Endothelial cell of umbilical vein (primary cell): Measurements from ENCODE around the gene CHAF1A. TPM values are rescaled to one million over a fixed set of nuclear protein-coding genes. Genes with fewer than 3 reads are reported as not detected.

Source experiments
- BruUV-seq: library from RNA; stranded (reverse); fragments of 400-500 nt; replicated peaks from 2 replicates; lab custom pipeline; 2021; lab: Mats Ljungman, UMichigan
- CTCF ChIA-PET: fragments of 300-600, 350-600 bp; sonication (Branson Sonifier 250); formaldehyde crosslinking; loops from one replicate; lab custom pipeline; 2021; ENCODE audit warnings: antibody characterized with exemption, inconsistent platforms; lab: Charles Lee
- POLR2A ChIA-PET: fragments of 300-600, 350-600 bp; sonication (Branson Sonifier 250); formaldehyde crosslinking; loops from one replicate; lab custom pipeline; 2021; ENCODE audit warnings: antibody characterized with exemption, inconsistent platforms; lab: Charles Lee
- DNase-seq: peaks from one replicate; pipeline ENCODE4 v3.0.0-alpha.2; 2011; ENCODE audit warnings: low read depth, low spot score
- FAIRE-seq: peaks from 2 replicates; lab custom pipeline; 2011; peaks lifted over from hg19 to GRCh38; lab: Jason Lieb, UNC
- H2AFZ ChIP-seq: 2 replicates; pipeline ENCODE4 v1.6.0; 2012; ENCODE audit warnings: low read depth, low read length, control low read depth, inconsistent platforms
- H3K27ac ChIP-seq: 2 replicates; pipeline ENCODE4 v1.5.1; 2011; ENCODE audit warnings: low read depth, mild to moderate bottlenecking, control low read depth, low read length, moderate library complexity; ENCODE audit not compliant: insufficient read depth
- H3K27me3 ChIP-seq, 2 experiments: 2 replicates each; pipeline versions ENCODE4 v1.6.0 to v1.6.1; 2011; ENCODE audit warnings: low read length in 2 of 2, mixed read lengths in 1 of 2; ENCODE audit not compliant: control insufficient read depth in 2 of 2, insufficient read depth in 2 of 2
- H3K36me3 ChIP-seq, 2 experiments: 2 replicates in 1 of 2; 3 replicates in 1 of 2; pipeline ENCODE4 v1.5.1; 2011; ENCODE audit warnings: low read length in 2 of 2, mild to moderate bottlenecking in 1 of 2, moderate library complexity in 1 of 2; ENCODE audit not compliant: control insufficient read depth in 2 of 2, insufficient read depth in 2 of 2; ENCODE audit errors: extremely low read depth in 1 of 2
- H3K4me1 ChIP-seq: 3 replicates; pipeline ENCODE4 v1.5.1; 2011; ENCODE audit warnings: mild to moderate bottlenecking, low read length; ENCODE audit not compliant: control insufficient read depth, insufficient read depth; ENCODE audit errors: extremely low read depth
- H3K4me2 ChIP-seq: 2 replicates; pipeline ENCODE4 v1.6.1; 2011; ENCODE audit warnings: low read length, control low read depth, mixed read lengths; ENCODE audit not compliant: insufficient read depth
- H3K4me3 ChIP-seq, 3 experiments: fragments of 200-600 bp in 1 of 3; sonication (generic), shearing (Covaris generic) in 1 of 3; replicated peaks in 1 of 3; 2 replicates each; pipeline ENCODE4 v1.5.1; 2011 to 2016; ENCODE audit warnings: control low read depth in 3 of 3, low read length in 3 of 3, mild to moderate bottlenecking in 2 of 3, inconsistent platforms in 1 of 3, low read depth in 1 of 3, moderate library complexity in 1 of 3; ENCODE audit not compliant: insufficient read depth in 1 of 3
- H3K79me2 ChIP-seq: 2 replicates; pipeline ENCODE4 v1.6.0; 2012; ENCODE audit warnings: low read length, inconsistent platforms; ENCODE audit not compliant: control insufficient read depth, insufficient read depth
- H3K9ac ChIP-seq: replicated peaks from 2 replicates; pipeline ENCODE3; 2011; ENCODE audit warnings: low read length, control low read depth; ENCODE audit not compliant: insufficient read depth; ENCODE audit errors: extremely low read depth
- H3K9me1 ChIP-seq: replicated peaks from 3 replicates; pipeline ENCODE4 v1.6.0; 2011; ENCODE audit warnings: mild to moderate bottlenecking, low read length; ENCODE audit not compliant: control insufficient read depth, insufficient read depth; ENCODE audit errors: extremely low read depth
- H3K9me3 ChIP-seq: replicated peaks from 2 replicates; pipeline ENCODE4 v1.5.1; 2012; ENCODE audit warnings: low read length, inconsistent platforms; ENCODE audit not compliant: control insufficient read depth, insufficient read depth
- H4K20me1 ChIP-seq: replicated peaks from 2 replicates; pipeline ENCODE3; 2011; ENCODE audit warnings: mild to moderate bottlenecking, low read length; ENCODE audit not compliant: control insufficient read depth, insufficient read depth; ENCODE audit errors: extremely low read depth
- EZH2 ChIP-seq: IDR thresholded peaks from 2 replicates; pipeline ENCODE4 v1.6.1; 2012; ENCODE audit warnings: borderline replicate concordance, low read depth, mild to moderate bottlenecking, moderate library complexity, low read length, inconsistent platforms; ENCODE audit not compliant: severe bottlenecking
- FOS ChIP-seq: IDR thresholded peaks from 2 replicates; pipeline ENCODE4 v1.6.1; 2011; ENCODE audit warnings: mild to moderate bottlenecking, low read length, moderate library complexity, borderline replicate concordance; ENCODE audit not compliant: insufficient read depth
- GATA2 ChIP-seq: IDR thresholded peaks from 2 replicates; pipeline ENCODE4 v1.7.0; 2011; ENCODE audit warnings: low read depth, mild to moderate bottlenecking, moderate library complexity, mixed read lengths, low read length; ENCODE audit not compliant: insufficient read length, insufficient read depth
- JUN ChIP-seq: IDR thresholded peaks from 2 replicates; pipeline ENCODE4 v1.6.1; 2011; ENCODE audit warnings: borderline replicate concordance, low read depth; ENCODE audit not compliant: insufficient read length, insufficient read depth
- MYC ChIP-seq: IDR thresholded peaks from one replicate; pipeline ENCODE4 v1.6.1; 2011; ENCODE audit warnings: mild to moderate bottlenecking, low read depth, low read length
- POLR2A ChIP-seq: IDR thresholded peaks from 2 replicates; pipeline ENCODE4 v1.6.1; 2012; ENCODE audit warnings: low read depth, mild to moderate bottlenecking, control low read depth, low read length
- POLR2AphosphoS5 ChIP-seq: IDR thresholded peaks from 2 replicates; pipeline ENCODE4 v1.6.1; 2012; ENCODE audit warnings: low read depth, mild to moderate bottlenecking, control low read depth, low read length, moderate library complexity; ENCODE audit not compliant: insufficient read depth
- dilution Hi-C: fragments of 300-500 bp; cut with MboI; formaldehyde crosslinking; loops from one replicate; pipeline ENCODE4 v1.15.0; 2019; ENCODE audit warnings: low sequenced_read_pairs; ENCODE audit not compliant: extremely low pct_ligation_motif_present
- intact Hi-C: fragments of 100-400 bp; cut with micrococcal nuclease; formaldehyde crosslinking; loops from one replicate; pipeline ENCODE4 v1.10.0; 2022
- polyA plus RNA-seq, 4 experiments: library from polyadenylated mRNA; depleted of rRNA in 3 of 4; stranded (reverse) in 3 of 4; unstranded in 1 of 4; fragments of >200 nt; gene quantifications; 2 replicates each; pipeline versions ENCODE4 v1.2.1 to v1.2.3, GENCODE V29; 2011 to 2012; ENCODE audit warnings: missing spikeins in 1 of 4
- total RNA-seq: library from RNA; stranded (reverse); gene quantifications from 2 replicates; pipeline ENCODE4 v1.2.3, GENCODE V29; 2021
- TF ChIP-seq, protein P1 (sequence below): IDR thresholded peaks from 2 replicates; pipeline ENCODE4 v1.6.1; 2011; ENCODE audit not compliant: insufficient read depth, insufficient read length
- TF ChIP-seq, protein P2 (sequence below), 2 donors: IDR thresholded peaks; 1 replicate in 1 of 2; 2 replicates in 1 of 2; pipeline ENCODE4 v1.5.1; 2011; ENCODE audit warnings: low read length in 2 of 2, mild to moderate bottlenecking in 2 of 2, moderate library complexity in 2 of 2, control low read depth in 1 of 2, inconsistent platforms in 1 of 2, low read depth in 1 of 2; ENCODE audit not compliant: insufficient read depth in 1 of 2; ENCODE audit errors: extremely low read depth in 1 of 2

The CHAF1A gene
- total and polyA plus RNA-seq, 2 donors (not counting 3 experiments of a cell fraction or from before 2014, with no cell fraction given): 19.5 to 44.5 TPM

DNA sequence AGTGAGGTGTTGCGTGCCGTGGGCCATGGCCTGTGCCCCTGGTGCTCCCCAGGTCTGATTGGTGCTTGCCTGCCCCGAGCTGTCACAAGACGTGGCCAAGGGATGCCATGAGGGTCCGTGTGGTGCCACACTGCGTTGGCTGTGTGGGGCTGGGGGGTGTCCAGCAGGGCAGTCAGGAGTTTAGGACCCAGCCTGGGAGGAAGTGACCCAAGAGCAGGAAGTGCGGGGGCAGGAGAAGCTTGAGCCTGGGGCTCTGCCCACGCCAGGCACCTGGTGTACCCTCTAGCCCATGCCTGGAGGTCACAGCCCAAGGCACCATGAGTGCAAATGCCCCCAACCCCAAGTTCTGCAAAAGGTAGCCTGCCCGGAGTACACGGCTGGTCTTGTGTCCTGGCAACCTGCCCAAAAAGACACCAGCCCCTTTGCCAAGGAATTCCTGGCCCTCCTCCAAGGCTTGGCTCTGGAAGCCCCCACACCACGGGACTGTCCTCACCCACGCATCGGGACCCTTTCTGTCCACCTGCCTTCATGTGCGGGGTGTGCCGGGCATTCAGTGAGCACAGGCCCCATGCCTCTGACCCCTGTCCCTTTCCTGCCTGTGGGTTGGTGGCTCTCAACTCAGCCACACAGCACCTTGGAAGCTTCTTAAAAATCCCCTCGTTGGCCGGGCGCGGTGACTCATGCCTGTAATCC is 34.2 kb upstream of the CHAF1A start:
- Histone ChIP-seq H3K79me2 (peaks cover 57% of the 10 kb centered on the region), H3K4me2 (no peak overlapping the region), H3K27me3 (no peaks in the 10 kb centered on the region), H3K4me1 (peaks cover 20% of the 10 kb centered on the region), H3K4me3 (no peak overlapping the region), H3K9ac (no peak overlapping the region), H4K20me1 (no peaks in the 10 kb centered on the region), H2AFZ (no peak overlapping the region), H3K9me3 (no peaks in the 10 kb centered on the region), H3K36me3 (peaks cover 4 to 40% of the 10 kb centered on the region in 2 experiments), H3K9me1 (no peaks in the 10 kb centered on the region), H3K27ac (peak overlapping the region; percentile 1)
- DNase-seq: peak; percentile 34
- TF ChIP-seq JUN (no peak), POLR2A (no peak), FOS (no peak), EZH2 (no peak), POLR2AphosphoS5 (no peak), MYC (no peak), GATA2 (no peak)
- TF ChIP-seq, protein P1, sequence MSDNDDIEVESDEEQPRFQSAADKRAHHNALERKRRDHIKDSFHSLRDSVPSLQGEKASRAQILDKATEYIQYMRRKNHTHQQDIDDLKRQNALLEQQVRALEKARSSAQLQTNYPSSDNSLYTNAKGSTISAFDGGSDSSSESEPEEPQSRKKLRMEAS: no peak
- TF ChIP-seq, protein P2, sequence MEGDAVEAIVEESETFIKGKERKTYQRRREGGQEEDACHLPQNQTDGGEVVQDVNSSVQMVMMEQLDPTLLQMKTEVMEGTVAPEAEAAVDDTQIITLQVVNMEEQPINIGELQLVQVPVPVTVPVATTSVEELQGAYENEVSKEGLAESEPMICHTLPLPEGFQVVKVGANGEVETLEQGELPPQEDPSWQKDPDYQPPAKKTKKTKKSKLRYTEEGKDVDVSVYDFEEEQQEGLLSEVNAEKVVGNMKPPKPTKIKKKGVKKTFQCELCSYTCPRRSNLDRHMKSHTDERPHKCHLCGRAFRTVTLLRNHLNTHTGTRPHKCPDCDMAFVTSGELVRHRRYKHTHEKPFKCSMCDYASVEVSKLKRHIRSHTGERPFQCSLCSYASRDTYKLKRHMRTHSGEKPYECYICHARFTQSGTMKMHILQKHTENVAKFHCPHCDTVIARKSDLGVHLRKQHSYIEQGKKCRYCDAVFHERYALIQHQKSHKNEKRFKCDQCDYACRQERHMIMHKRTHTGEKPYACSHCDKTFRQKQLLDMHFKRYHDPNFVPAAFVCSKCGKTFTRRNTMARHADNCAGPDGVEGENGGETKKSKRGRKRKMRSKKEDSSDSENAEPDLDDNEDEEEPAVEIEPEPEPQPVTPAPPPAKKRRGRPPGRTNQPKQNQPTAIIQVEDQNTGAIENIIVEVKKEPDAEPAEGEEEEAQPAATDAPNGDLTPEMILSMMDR (IDR thresholded peaks at IDR 0.05; ENCODE audit: extremely low read depth in 1 of 2, insufficient read depth in 1 of 2, low read depth in 1 of 2, low read length in 2 of 2): no peak
- intact Hi-C loops: no loop called here
- POLR2A ChIA-PET: no interaction called here
- no TSS peak for BruUV-seq
- dilution Hi-C loops: loop anchor here (10.0 kb wide), 1 partner anchor 47 kb away; no protein-coding TSS in a partner anchor
- CTCF ChIA-PET: interaction anchor here (0.9 to 1.7 kb wide), 4 partner anchors 16 to 101 kb away, joined by 4 to 9 read pairs (median 4); partner anchors contain the start of genes MPND and SH3GL1
- peak; percentile 59 for FAIRE-seq
